Trophoblast cell (in vitro differentiated cells and primary cell): ENCODE results near the gene ATXN1L.

ENCODE experiments used
- DNase-seq, 2 donors: peaks; one replicate each; pipeline ENCODE4 v3.0.0-alpha.2; 2016
- H2AFZ ChIP-seq: 2 replicates; pipeline ENCODE4 v1.6.1; 2013; ENCODE audit warnings: low read length, moderate library complexity, mild to moderate bottlenecking; ENCODE audit not compliant: insufficient read depth, poor library complexity
- H2AK5ac ChIP-seq: 2 replicates; pipeline ENCODE4 v1.6.1; 2013; ENCODE audit warnings: mild to moderate bottlenecking, low read length
- H2BK120ac ChIP-seq: 2 replicates; pipeline ENCODE4 v1.6.1; 2013; ENCODE audit warnings: low read length, mild to moderate bottlenecking, moderate library complexity; ENCODE audit not compliant: insufficient read depth, poor library complexity
- H2BK12ac ChIP-seq: 2 replicates; pipeline ENCODE4 v1.6.1; 2013; ENCODE audit warnings: mild to moderate bottlenecking, low read length, moderate library complexity
- H2BK5ac ChIP-seq: 2 replicates; pipeline ENCODE4 v1.6.1; 2013; ENCODE audit warnings: low read length, low read depth, moderate library complexity, mild to moderate bottlenecking; ENCODE audit not compliant: poor library complexity
- H3K14ac ChIP-seq: 2 replicates; pipeline ENCODE4 v1.6.1; 2013; ENCODE audit warnings: mild to moderate bottlenecking, low read length
- H3K18ac ChIP-seq: 2 replicates; pipeline ENCODE4 v1.6.1; 2013; ENCODE audit warnings: mild to moderate bottlenecking, low read length
- H3K23ac ChIP-seq: 2 replicates; pipeline ENCODE4 v1.6.1; 2013; ENCODE audit warnings: low read length
- H3K27ac ChIP-seq: 2 replicates; pipeline ENCODE4 v1.5.1; 2013; ENCODE audit warnings: low read depth, mild to moderate bottlenecking, inconsistent platforms, low read length, moderate library complexity
- H3K27me3 ChIP-seq: 2 replicates; pipeline ENCODE4 v1.6.1; 2013; ENCODE audit warnings: inconsistent platforms, mild to moderate bottlenecking, low read length, moderate library complexity; ENCODE audit not compliant: insufficient read depth
- H3K36me3 ChIP-seq, 2 experiments: 1 replicate in 1 of 2; 2 replicates in 1 of 2; pipeline ENCODE4 v1.6.1; 2013; ENCODE audit warnings: low read length in 2 of 2, mild to moderate bottlenecking in 2 of 2, moderate library complexity in 1 of 2; ENCODE audit not compliant: insufficient read depth in 2 of 2, control insufficient read depth in 1 of 2
- H3K4ac ChIP-seq: 2 replicates; pipeline ENCODE4 v1.6.1; 2013; ENCODE audit warnings: low read depth, mild to moderate bottlenecking, low read length, moderate library complexity
- H3K4me1 ChIP-seq, 2 experiments: 1 replicate in 1 of 2; 2 replicates in 1 of 2; pipeline ENCODE4 v1.6.1; 2013; ENCODE audit warnings: low read length in 2 of 2, mild to moderate bottlenecking in 2 of 2, moderate library complexity in 1 of 2; ENCODE audit not compliant: insufficient read depth in 2 of 2, control insufficient read depth in 1 of 2
- H3K4me2 ChIP-seq: 2 replicates; pipeline ENCODE4 v1.6.1; 2013; ENCODE audit warnings: inconsistent platforms, mild to moderate bottlenecking, low read length, moderate library complexity
- H3K4me3 ChIP-seq: 2 replicates; pipeline ENCODE4 v1.5.1; 2013; ENCODE audit warnings: mild to moderate bottlenecking, low read depth, low read length, inconsistent platforms
- H3K79me1 ChIP-seq: one replicate; pipeline ENCODE4 v1.6.1; 2013; ENCODE audit warnings: low read length
- H3K79me2 ChIP-seq: 2 replicates; pipeline ENCODE4 v1.6.1; 2013; ENCODE audit warnings: low read length, mild to moderate bottlenecking; ENCODE audit not compliant: control insufficient read depth, insufficient read depth, poor library complexity
- H3K9ac ChIP-seq: 2 replicates; pipeline ENCODE4 v1.6.1; 2013; ENCODE audit warnings: mild to moderate bottlenecking, low read length
- H3K9me3 ChIP-seq: 2 replicates; pipeline ENCODE4 v1.6.1; 2013; ENCODE audit warnings: low read depth, mild to moderate bottlenecking, control low read depth, inconsistent platforms, low read length; ENCODE audit not compliant: insufficient read depth
- H4K12ac ChIP-seq: 2 replicates; pipeline ENCODE4 v1.6.1; 2013; ENCODE audit warnings: low read depth, mild to moderate bottlenecking, low read length, moderate library complexity
- H4K8ac ChIP-seq: 2 replicates; pipeline ENCODE4 v1.6.1; 2013; ENCODE audit warnings: low read depth, mild to moderate bottlenecking, low read length, moderate library complexity
- H4K91ac ChIP-seq: one replicate; pipeline ENCODE4 v1.6.1; 2013; ENCODE audit warnings: low read depth, mild to moderate bottlenecking, low read length, moderate library complexity
- WGBS: extraction: QIAGEN DNeasy Blood & Tissue Kit; methylation state at CpG from one replicate; pipeline ENCODE4 v1.1.7; 2013; ENCODE audit warnings: missing lambda C conversion rate; ENCODE audit not compliant: insufficient read length, insufficient coverage; ENCODE audit errors: extremely low coverage; 5-methylcytosine and 5-hydroxymethylcytosine counted together

The ATXN1L gene

DNA sequence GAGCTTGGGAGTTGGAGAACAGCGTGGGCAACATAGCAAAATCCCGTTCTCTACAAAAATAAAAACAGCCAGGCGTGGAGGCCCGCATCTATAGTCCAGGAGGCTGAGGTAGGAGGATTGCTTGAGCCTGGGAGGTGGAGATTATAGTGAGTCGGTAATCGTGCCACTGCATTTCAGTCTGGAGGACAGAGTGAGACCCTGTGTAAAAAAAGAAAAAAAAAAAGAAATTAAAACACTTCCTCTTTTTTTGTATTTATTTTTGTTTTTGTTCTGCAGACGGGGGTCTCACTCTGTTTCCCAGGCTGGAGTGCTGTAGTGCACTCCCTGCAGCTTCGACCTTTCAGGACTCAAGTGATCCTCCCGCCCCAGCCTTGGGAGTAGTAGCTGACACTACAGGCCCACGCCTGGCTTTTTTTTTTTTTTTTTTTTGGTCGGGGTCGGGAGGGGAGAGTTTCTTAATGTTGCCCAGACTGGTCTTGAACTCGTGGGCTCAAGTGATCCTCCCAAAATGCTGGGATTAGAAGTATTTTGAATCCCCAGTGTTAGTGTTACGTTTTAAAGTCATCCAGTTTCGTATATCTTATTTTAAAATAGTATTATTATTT, 51.1 kb downstream of the ATXN1L start:
- peak in 1 of 2 donors; percentile 21 for DNase-seq
- H3K23ac ChIP-seq = no peak overlapping the region
- no peak overlapping the region for H4K8ac ChIP-seq
- no peak overlapping the region for H2AK5ac ChIP-seq
- H4K12ac ChIP-seq = peak overlapping the region; percentile 62
- no peak overlapping the region for H2BK120ac ChIP-seq
- H3K4me3 ChIP-seq = peak overlapping the region; percentile 11
- peaks cover 35% of the 10 kb centered on the region for H3K79me2 ChIP-seq
- WGBS = no CpG with 5 or more reads among the region's 15 CpGs
- H2BK5ac ChIP-seq = peak overlapping the region; percentile 27
- H3K27ac ChIP-seq = no peak overlapping the region
- H2BK12ac ChIP-seq = no peak overlapping the region
- H3K4me2 ChIP-seq = peak overlapping the region; percentile 56
- H3K4ac ChIP-seq = peak overlapping the region; percentile 99
- H3K36me3 ChIP-seq = peaks cover 0 to 2% of the 10 kb centered on the region in 2 experiments
- H3K18ac ChIP-seq = no peak overlapping the region
- peaks cover 16% of the 10 kb centered on the region for H3K79me1 ChIP-seq
- H3K27me3 ChIP-seq = no peaks in the 10 kb centered on the region
- H3K14ac ChIP-seq = no peak overlapping the region
- no peaks in the 10 kb centered on the region for H3K9me3 ChIP-seq
- no peak overlapping the region for H2AFZ ChIP-seq
- H3K9ac ChIP-seq = no peak overlapping the region
- H4K91ac ChIP-seq = no peak overlapping the region
- H3K4me1 ChIP-seq = peaks cover 2 to 4% of the 10 kb centered on the region in 2 experiments

DNA sequence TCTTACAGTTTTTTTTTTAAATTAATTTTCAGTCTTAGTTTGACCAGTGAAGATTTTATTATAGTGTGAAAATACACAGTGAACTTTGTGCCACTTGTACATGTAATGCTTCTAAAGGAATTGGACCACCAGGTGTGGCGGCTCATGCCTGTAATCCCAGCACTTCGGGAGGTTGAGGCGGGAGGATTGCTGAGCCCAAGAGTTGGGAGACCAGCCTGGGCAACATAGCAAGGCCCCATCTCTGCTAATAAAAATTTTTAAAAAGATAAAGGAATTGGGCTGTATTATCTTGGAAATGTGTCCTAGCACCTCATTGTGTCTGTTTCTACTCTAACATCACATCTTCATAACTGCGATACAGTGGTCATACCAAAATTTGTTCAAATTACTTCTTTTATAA, 53.4 kb downstream of the ATXN1L start:
- H3K79me1 ChIP-seq = peaks cover 16% of the 10 kb centered on the region
- no peak overlapping the region for H3K4me3 ChIP-seq
- H2AFZ ChIP-seq = no peak overlapping the region
- peak overlapping the region; percentile 98 for H3K4ac ChIP-seq
- no peak overlapping the region for H2BK12ac ChIP-seq
- H3K4me1 ChIP-seq = peaks cover 0 to 2% of the 10 kb centered on the region in 2 experiments
- no peak overlapping the region for H4K8ac ChIP-seq
- no peak for DNase-seq
- H2BK120ac ChIP-seq = no peak overlapping the region
- no peak overlapping the region for H4K91ac ChIP-seq
- H3K27ac ChIP-seq = no peak overlapping the region
- no peak overlapping the region for H3K9ac ChIP-seq
- H2BK5ac ChIP-seq = no peak overlapping the region
- no peak overlapping the region for H2AK5ac ChIP-seq
- H3K36me3 ChIP-seq = peaks cover 0 to 7% of the 10 kb centered on the region in 2 experiments
- H4K12ac ChIP-seq = no peak overlapping the region
- H3K9me3 ChIP-seq = no peaks in the 10 kb centered on the region
- H3K14ac ChIP-seq = no peak overlapping the region
- H3K27me3 ChIP-seq = no peaks in the 10 kb centered on the region
- no CpG with 5 or more reads among the region's 4 CpGs for WGBS
- no peak overlapping the region for H3K4me2 ChIP-seq
- H3K23ac ChIP-seq = no peak overlapping the region
- no peak overlapping the region for H3K18ac ChIP-seq
- peaks cover 43% of the 10 kb centered on the region for H3K79me2 ChIP-seq

DNA sequence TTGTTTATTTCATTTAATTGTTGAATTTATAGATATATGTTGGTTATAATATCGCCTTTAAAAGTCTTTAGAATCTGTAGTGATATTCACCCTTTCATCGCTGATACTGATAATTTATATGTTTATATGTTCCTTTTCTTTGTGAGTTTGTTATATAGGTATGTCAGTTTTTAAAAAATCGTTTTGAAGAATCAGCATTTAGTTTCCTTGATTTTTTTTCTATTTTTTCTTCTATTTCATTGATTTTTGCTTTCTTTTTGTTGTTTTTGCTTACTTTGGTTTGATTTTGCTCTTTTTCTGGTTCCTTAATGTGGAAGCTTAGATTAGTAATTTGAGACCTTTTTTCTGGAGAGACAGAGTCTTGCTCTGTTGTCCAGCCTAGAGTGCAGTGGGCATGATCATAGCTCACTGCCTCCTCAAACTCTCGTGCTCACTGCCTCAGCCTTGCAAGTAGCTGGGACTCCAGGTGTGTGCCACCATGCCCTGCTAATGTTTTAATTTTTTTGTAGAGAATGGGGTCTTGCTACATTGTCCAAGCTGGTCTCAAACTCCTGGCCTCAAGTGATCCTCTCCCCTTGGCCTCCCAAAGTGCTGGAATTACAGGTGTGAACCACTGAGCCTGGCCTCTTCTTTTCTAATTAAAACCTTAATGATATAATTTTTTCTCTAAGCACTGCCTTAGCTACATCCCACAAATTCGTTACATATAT, 57.0 kb downstream of the ATXN1L start:
- H3K4me3 ChIP-seq = no peak overlapping the region
- no peak for DNase-seq
- H3K36me3 ChIP-seq = peaks cover 0 to 7% of the 10 kb centered on the region in 2 experiments
- H3K79me1 ChIP-seq = no peaks in the 10 kb centered on the region
- H4K12ac ChIP-seq = no peak overlapping the region
- no peak overlapping the region for H4K8ac ChIP-seq
- H3K4me1 ChIP-seq = no peaks in the 10 kb centered on the region
- peak overlapping the region; percentile 87 for H3K4ac ChIP-seq
- no peak overlapping the region for H3K27ac ChIP-seq
- no peak overlapping the region for H3K18ac ChIP-seq
- no peak overlapping the region for H3K4me2 ChIP-seq
- H4K91ac ChIP-seq = no peak overlapping the region
- 100% methylated on average over 1 of the region's 5 CpGs for WGBS
- no peaks in the 10 kb centered on the region for H3K9me3 ChIP-seq
- H2BK5ac ChIP-seq = no peak overlapping the region
- no peak overlapping the region for H3K23ac ChIP-seq
- H3K9ac ChIP-seq = no peak overlapping the region
- no peak overlapping the region for H2AK5ac ChIP-seq
- no peak overlapping the region for H2BK12ac ChIP-seq
- H3K79me2 ChIP-seq = peaks cover 40% of the 10 kb centered on the region
- H2AFZ ChIP-seq = no peak overlapping the region
- H3K27me3 ChIP-seq = no peaks in the 10 kb centered on the region
- H2BK120ac ChIP-seq = no peak overlapping the region
- H3K14ac ChIP-seq = no peak overlapping the region

DNA sequence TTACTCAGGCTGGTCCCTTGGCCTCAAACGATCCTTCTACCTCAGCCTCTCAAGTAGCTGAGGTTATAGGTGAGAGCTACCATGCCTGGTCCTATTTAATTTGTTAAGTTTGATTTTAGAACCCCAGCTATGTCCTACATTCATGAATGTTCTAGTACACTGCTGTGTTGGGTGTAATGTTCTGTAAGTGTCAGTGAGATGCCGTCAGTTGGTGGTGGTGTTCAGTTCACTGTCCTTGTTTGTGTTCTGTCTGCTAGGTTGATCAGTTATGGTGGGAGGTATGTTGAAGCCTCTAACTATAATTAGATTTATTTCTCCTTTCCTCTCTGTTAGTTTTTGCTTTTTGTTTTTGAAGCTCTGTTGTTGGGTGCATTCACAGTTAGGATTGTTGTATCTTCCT, 57.8 kb downstream of the ATXN1L start:
- H2AFZ ChIP-seq = no peak overlapping the region
- DNase-seq = no peak
- H4K12ac ChIP-seq = no peak overlapping the region
- H3K4ac ChIP-seq = peak overlapping the region; percentile 90
- H3K4me3 ChIP-seq = no peak overlapping the region
- no peak overlapping the region for H2AK5ac ChIP-seq
- H3K79me2 ChIP-seq = peaks cover 38% of the 10 kb centered on the region
- H3K14ac ChIP-seq = no peak overlapping the region
- H2BK12ac ChIP-seq = no peak overlapping the region
- no peak overlapping the region for H4K8ac ChIP-seq
- H3K4me1 ChIP-seq = no peaks in the 10 kb centered on the region
- H3K18ac ChIP-seq = no peak overlapping the region
- H3K27me3 ChIP-seq = no peaks in the 10 kb centered on the region
- H3K9ac ChIP-seq = no peak overlapping the region
- no peak overlapping the region for H2BK5ac ChIP-seq
- H2BK120ac ChIP-seq = no peak overlapping the region
- H3K27ac ChIP-seq = no peak overlapping the region
- H4K91ac ChIP-seq = no peak overlapping the region
- no peaks in the 10 kb centered on the region for H3K79me1 ChIP-seq
- WGBS = no CpG with 5 or more reads among the region's 2 CpGs
- H3K4me2 ChIP-seq = no peak overlapping the region
- no peaks in the 10 kb centered on the region for H3K9me3 ChIP-seq
- no peak overlapping the region for H3K23ac ChIP-seq
- H3K36me3 ChIP-seq = peaks cover 0 to 10% of the 10 kb centered on the region in 2 experiments
